Neural progenitor cell (in vitro differentiated cells): ENCODE measurements around the gene HIGD2A. TPM values are rescaled to one million over a fixed set of nuclear protein-coding genes. Genes with fewer than 3 reads are reported as not detected.

Experiments
- DNase-seq: peaks from one replicate; pipeline ENCODE4 v3.0.0-alpha.2; 2016; ENCODE audit warnings: low spot score
- H2AFZ ChIP-seq: fragments of 200-600 bp; sonication (generic); replicated peaks from 2 replicates; pipeline ENCODE4 v1.6.1; 2016; ENCODE audit warnings: antibody characterized with exemption
- H3F3A ChIP-seq: fragments of 200-600 bp; sonication (generic); 2 replicates; pipeline ENCODE4 v1.6.1; 2016; ENCODE audit warnings: antibody characterized with exemption, low read depth
- H3K27ac ChIP-seq: fragments of 200-600 bp; sonication (generic); 2 replicates; pipeline ENCODE4 v1.5.1; 2016; ENCODE audit warnings: mild to moderate bottlenecking
- H3K27me3 ChIP-seq: fragments of 200-600 bp; sonication (generic); 2 replicates; pipeline ENCODE4 v1.6.1; 2016; ENCODE audit warnings: mild to moderate bottlenecking, moderate library complexity
- H3K36me3 ChIP-seq: fragments of 200-600 bp; sonication (generic); 2 replicates; pipeline ENCODE4 v1.5.1; 2016
- H3K4me1 ChIP-seq: fragments of 200-600 bp; sonication (generic); 2 replicates; pipeline ENCODE4 v1.6.1; 2016; ENCODE audit warnings: mixed run types
- H3K4me2 ChIP-seq: fragments of 200-600 bp; sonication (generic); 2 replicates; pipeline ENCODE4 v1.6.1; 2016
- H3K4me3 ChIP-seq: fragments of 200-600 bp; sonication (generic); 2 replicates; pipeline ENCODE4 v1.5.1; 2016
- H3K79me2 ChIP-seq: fragments of 200-600 bp; sonication (generic); 2 replicates; pipeline ENCODE4 v1.6.1; 2016; ENCODE audit warnings: low read depth
- H3K9ac ChIP-seq: fragments of 200-600 bp; sonication (generic); 2 replicates; pipeline ENCODE4 v1.6.1; 2016
- H3K9me3 ChIP-seq: fragments of 200-600 bp; sonication (generic); 2 replicates; pipeline ENCODE4 v1.5.1; 2016; ENCODE audit warnings: low read depth
- H4K20me1 ChIP-seq: fragments of 200-600 bp; sonication (generic); 2 replicates; pipeline ENCODE4 v1.6.1; 2016; ENCODE audit warnings: low read depth
- H3K27ac Mint-ChIP-seq: 3 replicates; pipeline ENCODE4 v1.8.0; 2021; ENCODE audit warnings: mixed read lengths
- H3K27me3 Mint-ChIP-seq: 2 replicates; pipeline ENCODE4 v1.8.0; 2022; ENCODE audit warnings: low read depth, mild to moderate bottlenecking, inconsistent platforms, moderate library complexity, mixed read lengths; ENCODE audit not compliant: insufficient read depth
- H3K36me3 Mint-ChIP-seq: 3 replicates; pipeline ENCODE4 v1.8.0; 2021; ENCODE audit warnings: mixed read lengths
- H3K4me1 Mint-ChIP-seq: 3 replicates; pipeline ENCODE4 v1.8.0; 2021; ENCODE audit warnings: mixed read lengths
- H3K4me3 Mint-ChIP-seq: 3 replicates; pipeline ENCODE4 v1.8.0; 2021; ENCODE audit warnings: mild to moderate bottlenecking, moderate library complexity, mixed read lengths
- H3K9me3 Mint-ChIP-seq: 3 replicates; pipeline ENCODE4 v1.8.0; 2020; ENCODE audit warnings: mixed read lengths
- EZH2 ChIP-seq: fragments of 200-600 bp; sonication (generic); IDR thresholded peaks from 2 replicates; pipeline ENCODE4 v1.6.1; 2017; ENCODE audit warnings: antibody characterized with exemption, mild to moderate bottlenecking, moderate library complexity
- EZH2phosphoT487 ChIP-seq: fragments of 200-600 bp; sonication (generic); IDR thresholded peaks from 2 replicates; pipeline ENCODE4 v1.6.1; 2017; ENCODE audit warnings: antibody characterized with exemption
- total RNA-seq: library from RNA; depleted of rRNA; stranded (reverse); fragments of >200 nt; gene quantifications from 2 replicates; pipeline ENCODE4 v1.2.3, GENCODE V29; 2015; ENCODE audit warnings: low replicate concordance
- TF ChIP-seq, protein P1 (sequence below): fragments of 200-600 bp; sonication (generic); IDR thresholded peaks from 2 replicates; pipeline ENCODE4 v1.5.1; 2017; ENCODE audit warnings: antibody characterized with exemption, mild to moderate bottlenecking

The HIGD2A gene
- total RNA-seq, 1 donor from 2014 or later: 40.1 TPM

DNA sequence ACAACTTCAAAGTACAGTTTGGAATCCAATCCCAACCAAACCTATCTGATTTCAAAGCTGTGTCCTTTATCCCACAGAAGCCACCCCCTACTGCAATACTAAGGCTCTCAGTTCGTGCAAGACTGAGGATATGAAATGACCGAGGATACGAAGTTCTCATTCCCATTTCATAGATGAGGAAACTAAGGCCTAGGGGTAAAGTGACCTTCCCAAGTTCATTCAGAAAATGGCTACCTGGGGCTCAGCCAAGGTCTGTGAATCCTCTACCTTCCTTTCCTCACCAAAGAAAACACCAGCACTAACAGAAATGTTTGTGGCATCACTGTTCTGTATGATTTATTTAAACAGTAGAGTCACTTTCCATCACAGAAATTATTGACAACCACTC is 32.4 kb upstream of the HIGD2A start:
- no peaks in the 10 kb centered on the region for H3K9me3 ChIP-seq

DNA sequence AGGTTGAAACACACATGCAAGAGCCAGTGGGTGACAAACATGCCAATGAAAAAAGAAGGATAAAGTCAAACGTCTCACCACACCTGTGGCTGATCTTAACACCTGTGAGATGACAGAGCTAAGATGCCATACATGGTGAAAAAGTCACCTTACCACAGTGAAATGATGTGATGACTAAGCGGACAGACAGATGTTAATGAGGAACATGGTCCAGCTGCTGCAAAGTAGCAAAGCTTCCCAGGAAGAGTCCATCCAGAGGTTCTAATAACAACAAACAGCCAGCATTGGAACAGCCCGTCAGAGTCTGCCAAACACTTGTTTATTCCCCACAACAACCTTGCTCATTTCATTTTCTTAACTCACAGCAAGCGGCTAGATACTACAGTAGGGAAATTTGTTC is 28.9 kb upstream of the HIGD2A start:
- peaks cover 8% of the 10 kb centered on the region for H3K27me3 Mint-ChIP-seq
- no peaks in the 10 kb centered on the region for H3K9me3 ChIP-seq
- H3K9ac ChIP-seq: no peak overlapping the region
- H3K4me3 Mint-ChIP-seq: peak overlapping the region; percentile 82
- peaks cover 31% of the 10 kb centered on the region for H3K27me3 ChIP-seq
- H3K36me3 ChIP-seq: no peaks in the 10 kb centered on the region
- H4K20me1 ChIP-seq: peaks cover 62% of the 10 kb centered on the region
- no peak overlapping the region for H3K4me2 ChIP-seq
- no peaks in the 10 kb centered on the region for H3K9me3 Mint-ChIP-seq
- H3K79me2 ChIP-seq: peaks cover 67% of the 10 kb centered on the region
- H3K4me1 Mint-ChIP-seq: peaks cover 12% of the 10 kb centered on the region
- TF ChIP-seq EZH2: no peak
- no peaks in the 10 kb centered on the region for H3F3A ChIP-seq
- H3K4me3 ChIP-seq: peak overlapping the region; percentile 90
- peaks cover 11% of the 10 kb centered on the region for H3K4me1 ChIP-seq
- H3K27ac Mint-ChIP-seq: no peak overlapping the region
- no peak overlapping the region for H3K27ac ChIP-seq
- H2AFZ ChIP-seq: no peak overlapping the region
- DNase-seq: no peak
- peaks cover 17% of the 10 kb centered on the region for H3K36me3 Mint-ChIP-seq

More for the DNA sequence above, 32.4 kb upstream of the HIGD2A start:
- Histone ChIP-seq H3K79me2 (peaks cover 94% of the 10 kb centered on the region), H3F3A (no peaks in the 10 kb centered on the region), H3K4me3 (no peak overlapping the region), H3K27me3 (no peaks in the 10 kb centered on the region), H2AFZ (no peak overlapping the region), H3K4me1 (peaks cover 11% of the 10 kb centered on the region), H3K36me3 (no peaks in the 10 kb centered on the region), H3K27ac (no peak overlapping the region), H3K9ac (no peak overlapping the region), H4K20me1 (peaks cover 90% of the 10 kb centered on the region), H3K4me2 (peak overlapping the region; percentile 33)
- peaks cover 34% of the 10 kb centered on the region for H3K36me3 Mint-ChIP-seq
- H3K9me3 Mint-ChIP-seq: no peaks in the 10 kb centered on the region
- DNase-seq: no peak
- H3K27ac Mint-ChIP-seq: no peak overlapping the region
- H3K27me3 Mint-ChIP-seq: no peaks in the 10 kb centered on the region
- TF ChIP-seq EZH2phosphoT487: no peak
- TF ChIP-seq, protein P1, sequence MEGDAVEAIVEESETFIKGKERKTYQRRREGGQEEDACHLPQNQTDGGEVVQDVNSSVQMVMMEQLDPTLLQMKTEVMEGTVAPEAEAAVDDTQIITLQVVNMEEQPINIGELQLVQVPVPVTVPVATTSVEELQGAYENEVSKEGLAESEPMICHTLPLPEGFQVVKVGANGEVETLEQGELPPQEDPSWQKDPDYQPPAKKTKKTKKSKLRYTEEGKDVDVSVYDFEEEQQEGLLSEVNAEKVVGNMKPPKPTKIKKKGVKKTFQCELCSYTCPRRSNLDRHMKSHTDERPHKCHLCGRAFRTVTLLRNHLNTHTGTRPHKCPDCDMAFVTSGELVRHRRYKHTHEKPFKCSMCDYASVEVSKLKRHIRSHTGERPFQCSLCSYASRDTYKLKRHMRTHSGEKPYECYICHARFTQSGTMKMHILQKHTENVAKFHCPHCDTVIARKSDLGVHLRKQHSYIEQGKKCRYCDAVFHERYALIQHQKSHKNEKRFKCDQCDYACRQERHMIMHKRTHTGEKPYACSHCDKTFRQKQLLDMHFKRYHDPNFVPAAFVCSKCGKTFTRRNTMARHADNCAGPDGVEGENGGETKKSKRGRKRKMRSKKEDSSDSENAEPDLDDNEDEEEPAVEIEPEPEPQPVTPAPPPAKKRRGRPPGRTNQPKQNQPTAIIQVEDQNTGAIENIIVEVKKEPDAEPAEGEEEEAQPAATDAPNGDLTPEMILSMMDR: no peak
- TF ChIP-seq EZH2: no peak
- H3K4me3 Mint-ChIP-seq: no peak overlapping the region
- H3K4me1 Mint-ChIP-seq: peaks cover 9% of the 10 kb centered on the region

DNA sequence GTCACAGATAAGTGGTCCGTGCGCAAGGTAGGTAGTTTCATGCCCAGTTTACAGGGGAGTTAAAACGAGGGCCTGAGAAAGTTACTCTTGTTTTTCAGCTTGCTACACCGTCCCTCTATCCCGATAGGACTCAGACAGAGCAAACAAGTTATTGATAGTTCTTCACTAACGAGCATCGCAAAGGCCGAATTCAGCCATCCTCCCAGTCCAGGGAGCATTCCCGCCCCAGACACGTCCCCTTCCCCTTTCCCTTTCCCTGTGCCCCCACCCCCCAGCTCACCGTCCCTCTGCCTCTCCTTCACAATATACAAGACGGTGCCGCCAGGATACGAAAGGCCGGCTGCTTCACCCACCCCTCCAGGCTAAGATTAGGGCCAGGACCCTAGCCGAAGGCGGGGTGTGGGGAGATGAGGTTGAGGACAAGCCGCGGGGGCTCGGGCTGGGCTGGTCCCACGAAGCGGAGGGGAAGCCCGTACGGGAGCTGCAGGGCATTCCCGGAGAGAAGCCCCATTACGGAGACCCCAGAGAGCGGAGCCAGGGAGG is 27.6 kb upstream of the HIGD2A start:
- Mint-ChIP-seq H3K4me3 (peak overlapping the region; percentile 97), H3K36me3 (peaks cover 14% of the 10 kb centered on the region), H3K27me3 (peaks cover 8% of the 10 kb centered on the region), H3K9me3 (no peaks in the 10 kb centered on the region), H3K27ac (peak overlapping the region; percentile 74), H3K4me1 (peaks cover 7% of the 10 kb centered on the region)
- Histone ChIP-seq H3K4me3 (peak overlapping the region; percentile 90), H4K20me1 (peaks cover 49% of the 10 kb centered on the region), H3K9me3 (no peaks in the 10 kb centered on the region), H3K36me3 (no peaks in the 10 kb centered on the region), H2AFZ (peak overlapping the region; percentile 82), H3K9ac (peak overlapping the region; percentile 84), H3F3A (no peaks in the 10 kb centered on the region), H3K27me3 (peaks cover 44% of the 10 kb centered on the region), H3K27ac (no peak overlapping the region), H3K79me2 (peaks cover 54% of the 10 kb centered on the region), H3K4me2 (peak overlapping the region; percentile 75), H3K4me1 (peaks cover 3% of the 10 kb centered on the region)
- no peak for TF ChIP-seq EZH2
- TF ChIP-seq, protein P1: no peak
- TF ChIP-seq EZH2phosphoT487: no peak
- no peak for DNase-seq

DNA sequence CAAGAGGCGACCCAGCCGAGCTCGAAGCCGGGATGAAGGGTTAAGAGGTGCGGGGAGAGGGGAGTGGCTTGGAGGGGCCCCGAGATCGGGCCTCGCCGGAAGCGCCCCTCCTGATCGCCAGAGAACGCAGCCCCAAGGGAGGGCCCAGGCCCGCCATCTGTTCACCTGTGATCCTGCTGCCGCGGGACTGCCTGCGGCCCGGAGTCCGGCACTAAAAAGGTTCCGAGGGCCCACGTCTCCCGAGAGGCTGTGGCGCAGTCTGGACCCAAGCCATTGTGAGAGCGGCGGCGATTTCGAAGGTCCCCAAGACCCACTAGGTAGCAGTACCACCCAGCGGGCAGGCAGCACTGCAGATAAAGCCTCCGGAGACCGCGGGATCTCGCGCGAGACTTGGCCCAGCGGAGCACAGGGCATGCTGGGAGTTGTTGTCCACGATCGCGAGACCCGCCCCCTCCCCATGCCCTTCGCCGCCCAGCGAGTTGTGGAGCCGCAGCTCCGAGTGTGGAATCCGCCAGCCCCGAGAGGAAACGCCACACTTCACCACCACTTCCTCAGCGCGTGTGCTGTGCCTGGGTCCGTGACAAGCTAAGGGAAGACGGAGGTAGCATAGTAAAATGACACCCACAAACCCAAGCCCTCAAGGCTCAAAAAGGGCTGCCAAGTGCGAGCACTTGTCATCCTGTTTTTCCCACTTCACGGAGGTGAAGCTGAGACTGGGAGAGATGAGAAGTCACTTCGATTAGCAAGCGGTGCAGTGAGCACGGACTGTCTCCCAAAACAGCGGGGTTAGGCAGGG is 26.9 kb upstream of the HIGD2A start, which contains the start of gene KIAA1191:
TSS of gene KIAA1191 (minus strand) at position 328 of the 796 bp plus-strand sequence. CDS start 2,256 bp downstream, outside the sequence.
- Histone ChIP-seq H3K36me3 (no peaks in the 10 kb centered on the region), H3K4me3 (peak within 1 kb of the TSS; percentile 90), H3K9ac (peak within 1 kb of the TSS; percentile 84), H2AFZ (peak within 1 kb of the TSS; percentile 82), H3K27me3 (peaks cover 50% of the 10 kb centered on the region), H3K4me2 (peak within 1 kb of the TSS; percentile 75), H3K4me1 (no peaks in the 10 kb centered on the region), H4K20me1 (peaks cover 43% of the 10 kb centered on the region), H3K79me2 (peaks cover 47% of the 10 kb centered on the region), H3F3A (no peaks in the 10 kb centered on the region), H3K9me3 (no peaks in the 10 kb centered on the region), H3K27ac (no peak within 1 kb of the TSS)
- DNase-seq: peak; percentile 92
- Mint-ChIP-seq H3K27me3 (peaks cover 8% of the 10 kb centered on the region), H3K27ac (peak within 1 kb of the TSS; percentile 96), H3K9me3 (no peaks in the 10 kb centered on the region), H3K36me3 (peaks cover 13% of the 10 kb centered on the region), H3K4me3 (peak within 1 kb of the TSS; percentile 97), H3K4me1 (peaks cover 8% of the 10 kb centered on the region)
- TF ChIP-seq EZH2phosphoT487 (peak; percentile 52), EZH2 (no peak)
- TF ChIP-seq, protein P1: peak; percentile 10
